Peyer's patch (tissue), 4 donors: ENCODE data around the gene KLF3. TPM values are rescaled to one million over a fixed set of nuclear protein-coding genes. Genes with fewer than 3 reads are reported as not detected.
"Not testable (repeated sequence)": the region's sequence is repeated elsewhere in the genome, so short reads cannot be mapped to it uniquely, and the experiment has no call there.

Experiments
- DNase-seq, 3 donors: peaks; one replicate each; pipeline ENCODE4 v3.0.0-alpha.2; 2017 to 2019
- H3K27ac ChIP-seq, 4 donors: fragments of 200-600 bp; sonication (generic); one replicate each; pipeline ENCODE4 v1.5.1; 2016 to 2019
- H3K27me3 ChIP-seq, 2 donors: fragments of 200-600 bp; sonication (generic); one replicate each; pipeline ENCODE4 v1.5.1; 2019
- H3K36me3 ChIP-seq, 3 donors: fragments of 200-600 bp; sonication (generic); one replicate each; pipeline ENCODE4 v1.5.1; 2016 to 2019
- H3K4me1 ChIP-seq, 4 donors: fragments of 200-600 bp; sonication (generic); one replicate each; pipeline ENCODE4 v1.5.1; 2016 to 2019
- H3K4me3 ChIP-seq, 4 donors: fragments of 200-600 bp; sonication (generic); 1 replicate in 3 of 4; 2 replicates in 1 of 4; pipeline ENCODE4 v1.5.1; 2016 to 2019; ENCODE audit warnings: mild to moderate bottlenecking in 1 of 4
- H3K9me3 ChIP-seq, 4 donors: fragments of 200-600 bp; sonication (generic); one replicate each; pipeline ENCODE4 v1.5.1; 2016 to 2019; ENCODE audit warnings: mild to moderate bottlenecking in 1 of 4
- POLR2A ChIP-seq, 2 donors: fragments of 450-650 bp; IDR thresholded peaks; one replicate each; pipeline ENCODE4 v1.5.1; 2017; ENCODE audit warnings: antibody characterized with exemption in 2 of 2, mild to moderate bottlenecking in 2 of 2, moderate library complexity in 2 of 2
- total RNA-seq, 4 donors: library from RNA; depleted of rRNA; stranded (reverse); fragments of >200 nt; gene quantifications; one replicate each; pipeline ENCODE4 v1.1.0, GENCODE V29; 2016
- TF ChIP-seq, protein P1 (sequence below), 6 experiments: fragments of 450-650 bp in 4 of 6; fragments of 200-600 bp in 2 of 6; sonication (generic) in 1 of 6; IDR thresholded peaks; one replicate each; pipeline ENCODE4 v1.5.1; 2017 to 2019; ENCODE audit warnings: antibody characterized with exemption in 6 of 6, mild to moderate bottlenecking in 3 of 6, moderate library complexity in 1 of 6

Gene KLF3
- total RNA-seq, 4 donors from 2014 or later = 36.3 to 128 (median 103) TPM

DNA sequence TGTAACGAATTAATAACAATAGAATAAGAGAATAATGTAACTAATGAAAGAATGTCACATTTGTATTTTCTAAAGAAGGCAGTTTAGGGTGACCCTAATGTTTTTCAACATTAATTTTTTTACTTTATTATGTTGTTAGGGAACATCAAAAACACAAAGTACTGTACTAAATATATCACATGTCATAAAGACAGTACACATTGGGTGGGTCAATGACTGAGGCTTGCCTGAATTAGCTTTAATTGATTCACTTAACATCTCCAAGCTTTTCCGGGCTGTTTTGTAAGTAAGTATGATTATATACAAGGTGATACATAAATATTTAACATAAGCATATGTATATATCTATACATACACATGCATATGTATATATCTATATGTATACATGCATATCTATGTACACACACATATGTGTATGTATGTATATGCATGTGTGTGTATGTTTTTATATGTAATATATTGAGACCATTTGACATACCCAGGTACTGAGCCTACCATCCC, 43.4 kb upstream of the KLF3 start:
- Histone ChIP-seq H3K4me3 (no peak overlapping the region), H3K36me3 (no peaks in the 10 kb centered on the region), H3K4me1 (peaks cover 0 to 10% (median 4%) of the 10 kb centered on the region in 4 donors), H3K27me3 (no peaks in the 10 kb centered on the region), H3K9me3 (no peaks in the 10 kb centered on the region), H3K27ac (peak overlapping the region in 3 of 4 donors; percentile 52 to 93 (median 86))
- no peak for TF ChIP-seq POLR2A (IDR thresholded peaks at IDR 0.05)
- TF ChIP-seq, protein P1, sequence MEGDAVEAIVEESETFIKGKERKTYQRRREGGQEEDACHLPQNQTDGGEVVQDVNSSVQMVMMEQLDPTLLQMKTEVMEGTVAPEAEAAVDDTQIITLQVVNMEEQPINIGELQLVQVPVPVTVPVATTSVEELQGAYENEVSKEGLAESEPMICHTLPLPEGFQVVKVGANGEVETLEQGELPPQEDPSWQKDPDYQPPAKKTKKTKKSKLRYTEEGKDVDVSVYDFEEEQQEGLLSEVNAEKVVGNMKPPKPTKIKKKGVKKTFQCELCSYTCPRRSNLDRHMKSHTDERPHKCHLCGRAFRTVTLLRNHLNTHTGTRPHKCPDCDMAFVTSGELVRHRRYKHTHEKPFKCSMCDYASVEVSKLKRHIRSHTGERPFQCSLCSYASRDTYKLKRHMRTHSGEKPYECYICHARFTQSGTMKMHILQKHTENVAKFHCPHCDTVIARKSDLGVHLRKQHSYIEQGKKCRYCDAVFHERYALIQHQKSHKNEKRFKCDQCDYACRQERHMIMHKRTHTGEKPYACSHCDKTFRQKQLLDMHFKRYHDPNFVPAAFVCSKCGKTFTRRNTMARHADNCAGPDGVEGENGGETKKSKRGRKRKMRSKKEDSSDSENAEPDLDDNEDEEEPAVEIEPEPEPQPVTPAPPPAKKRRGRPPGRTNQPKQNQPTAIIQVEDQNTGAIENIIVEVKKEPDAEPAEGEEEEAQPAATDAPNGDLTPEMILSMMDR (IDR thresholded peaks at IDR 0.05) = no peak
- DNase-seq = no peak

DNA sequence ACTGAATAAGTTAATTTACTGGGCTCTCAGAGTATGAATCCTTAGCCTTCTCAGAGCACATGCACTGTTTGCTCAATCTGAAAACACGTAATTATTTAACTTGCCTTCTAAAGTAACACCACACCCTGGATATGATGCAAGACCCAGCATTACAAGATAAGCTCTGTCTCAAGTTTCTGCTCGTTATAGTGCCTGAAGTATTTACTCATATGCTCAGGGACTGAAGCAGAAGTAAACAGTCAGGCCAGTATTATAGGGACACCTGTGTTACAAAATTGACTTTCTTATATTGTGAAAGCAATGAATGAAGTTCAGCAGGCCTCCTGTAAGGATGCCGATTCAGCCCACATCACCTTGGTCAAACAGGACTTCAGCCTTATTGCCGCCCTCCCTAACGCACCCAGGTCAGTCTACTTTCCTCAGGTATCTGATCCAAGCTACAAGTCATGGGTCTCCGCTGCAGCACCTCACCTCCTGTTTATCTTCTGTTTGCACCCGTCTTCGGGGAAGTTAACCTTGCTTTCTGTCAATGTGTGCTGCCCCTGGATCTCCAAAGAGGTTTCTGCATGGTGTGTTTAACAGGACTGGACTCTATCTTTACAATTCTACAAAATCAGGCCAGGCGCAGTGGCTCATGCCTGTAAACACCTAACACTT, 42.8 kb upstream of the KLF3 start:
- H3K27me3 ChIP-seq = no peaks in the 10 kb centered on the region
- H3K27ac ChIP-seq = peak overlapping the region in 3 of 4 donors; percentile 52 to 93 (median 86)
- H3K4me1 ChIP-seq = peaks cover 0 to 10% (median 4%) of the 10 kb centered on the region in 4 donors
- TF ChIP-seq, protein P1 (IDR thresholded peaks at IDR 0.05) = peak in 1 of 6 experiments; percentile 1
- peak in 1 of 2 donors; percentile 62 for TF ChIP-seq POLR2A (IDR thresholded peaks at IDR 0.05)
- no peak overlapping the region for H3K4me3 ChIP-seq
- H3K36me3 ChIP-seq = no peaks in the 10 kb centered on the region
- peak in 2 of 3 donors; percentile 70 to 72 for DNase-seq
- H3K9me3 ChIP-seq = no peaks in the 10 kb centered on the region

DNA sequence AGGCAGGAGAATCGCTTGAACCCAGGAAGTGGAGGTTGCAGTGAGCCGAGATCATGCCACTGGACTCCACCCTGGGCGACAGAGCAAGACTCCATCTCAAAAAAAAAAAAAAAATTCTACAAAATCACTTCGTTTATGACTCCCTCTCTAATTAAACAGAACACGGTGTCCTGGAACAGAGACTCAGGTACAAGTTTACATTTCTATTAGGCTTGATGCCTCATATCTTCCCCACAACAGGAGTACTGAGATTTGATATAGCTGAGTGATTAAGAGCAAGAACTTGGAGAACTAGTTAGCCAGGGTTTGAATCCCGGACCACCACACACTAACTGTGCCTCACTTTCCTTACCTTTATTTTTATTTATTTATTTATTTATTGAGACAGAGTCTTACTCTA, 42.2 kb upstream of the KLF3 start:
- no peak overlapping the region for H3K4me3 ChIP-seq
- no peaks in the 10 kb centered on the region for H3K9me3 ChIP-seq
- peak overlapping the region in 3 of 4 donors; percentile 52 to 93 (median 86) for H3K27ac ChIP-seq
- TF ChIP-seq, protein P1 (IDR thresholded peaks at IDR 0.05) = no peak
- peaks cover 0 to 10% (median 4%) of the 10 kb centered on the region in 4 donors for H3K4me1 ChIP-seq
- no peaks in the 10 kb centered on the region for H3K36me3 ChIP-seq
- no peaks in the 10 kb centered on the region for H3K27me3 ChIP-seq
- no peak for DNase-seq

DNA sequence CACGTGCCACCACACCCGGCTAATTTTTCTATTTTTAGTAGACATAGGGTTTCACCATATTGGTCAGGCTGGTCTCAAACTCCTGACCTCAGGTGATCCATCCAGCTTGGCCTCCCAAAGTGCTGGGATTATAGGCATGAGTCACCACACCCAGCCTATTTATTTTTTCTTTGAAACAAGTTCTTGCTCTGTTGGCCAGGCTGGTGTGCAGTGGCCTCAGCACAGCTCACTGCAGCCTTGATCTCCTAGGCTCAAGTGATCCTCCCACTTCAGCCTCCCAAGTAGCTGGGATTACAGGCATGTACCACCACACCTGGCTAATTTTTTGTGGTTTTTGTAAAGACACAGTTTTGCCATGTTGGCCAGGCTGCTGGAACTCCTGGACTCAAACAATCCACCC, 41.7 kb upstream of the KLF3 start:
- H3K9me3 ChIP-seq, H3K27me3 ChIP-seq, H3K36me3 ChIP-seq, H3K4me3 ChIP-seq, H3K4me1 ChIP-seq, DNase-seq: not testable (repeated sequence)
- H3K27ac ChIP-seq = peak overlapping the region in 3 of 4 donors; percentile 52 to 93 (median 86)

DNA sequence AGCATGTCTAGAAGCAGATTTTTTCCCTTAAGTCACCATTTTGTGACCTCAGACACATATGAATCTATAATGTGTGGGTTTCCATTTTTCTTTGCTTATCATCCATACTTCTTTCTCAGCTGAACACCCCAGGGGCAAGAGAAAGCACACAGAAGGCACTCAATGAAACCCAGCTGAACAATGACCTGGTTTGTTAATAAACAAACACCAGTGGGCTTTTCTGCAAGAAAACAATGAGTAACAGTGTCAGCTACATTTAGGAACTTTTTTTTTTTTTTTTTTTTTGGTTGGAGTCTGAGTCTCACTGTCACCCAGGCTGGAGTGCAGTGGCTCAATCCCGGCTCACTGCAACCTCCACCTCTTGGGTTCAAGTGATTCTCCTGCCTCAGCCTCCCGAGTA, 40.7 kb upstream of the KLF3 start:
- Histone ChIP-seq H3K36me3 (no peaks in the 10 kb centered on the region), H3K9me3 (no peaks in the 10 kb centered on the region), H3K4me1 (peaks cover 0 to 10% (median 4%) of the 10 kb centered on the region in 4 donors), H3K4me3 (no peak overlapping the region), H3K27ac (no peak overlapping the region), H3K27me3 (no peaks in the 10 kb centered on the region)
- no peak for DNase-seq
- no peak for TF ChIP-seq POLR2A (IDR thresholded peaks at IDR 0.05)
- TF ChIP-seq, protein P1 (IDR thresholded peaks at IDR 0.05) = no peak

DNA sequence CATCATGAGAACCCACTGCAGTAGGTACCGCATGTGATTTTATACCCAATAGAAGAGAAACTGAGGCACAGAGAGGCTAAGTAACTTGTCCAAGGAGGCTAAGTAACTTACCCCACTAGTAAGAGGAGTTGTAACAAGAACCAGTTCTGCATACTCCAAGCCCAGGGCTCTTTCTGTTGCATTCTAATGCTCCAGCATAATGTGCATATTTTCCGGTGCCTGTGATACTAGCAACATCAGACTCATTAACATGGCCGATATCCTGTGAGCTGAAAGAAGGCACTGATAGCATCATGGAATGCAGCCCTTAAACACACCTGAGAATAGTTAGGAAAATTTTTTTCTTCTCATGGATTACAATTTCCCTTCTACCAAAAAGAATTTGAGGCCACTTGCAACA, 39.7 kb upstream of the KLF3 start:
- no peak overlapping the region for H3K4me3 ChIP-seq
- H3K4me1 ChIP-seq = peaks cover 0 to 10% (median 4%) of the 10 kb centered on the region in 4 donors
- no peak for DNase-seq
- no peaks in the 10 kb centered on the region for H3K9me3 ChIP-seq
- TF ChIP-seq POLR2A (IDR thresholded peaks at IDR 0.05) = no peak
- TF ChIP-seq, protein P1 (IDR thresholded peaks at IDR 0.05) = no peak
- H3K27ac ChIP-seq = no peak overlapping the region
- H3K27me3 ChIP-seq = no peaks in the 10 kb centered on the region
- no peaks in the 10 kb centered on the region for H3K36me3 ChIP-seq
